Thymus (tissue), 11 donors: ENCODE measurements around the gene MBOAT1. TPM values are rescaled to one million over a fixed set of nuclear protein-coding genes. Genes with fewer than 3 reads are reported as not detected.
"Not testable (repeated sequence)": the region's sequence is repeated elsewhere in the genome, so short reads cannot be mapped to it uniquely, and the experiment has no call there.

Experiments
- DNase-seq, 9 donors: peaks; one replicate each; pipeline ENCODE4 v3.0.0-alpha.2; 2013; ENCODE audit warnings: low spot score in 9 of 9, low read depth in 6 of 9, missing footprints in 1 of 9
- H3K27ac ChIP-seq, 2 donors: one replicate each; pipeline ENCODE4 v1.5.1; 2013; ENCODE audit warnings: control low read depth in 1 of 2, low read depth in 1 of 2, low read length in 1 of 2, mild to moderate bottlenecking in 1 of 2, moderate library complexity in 1 of 2
- H3K27me3 ChIP-seq, 2 donors: one replicate each; pipeline ENCODE4 v1.5.1; 2013; ENCODE audit warnings: low read length in 1 of 2; ENCODE audit not compliant: control insufficient read depth in 2 of 2, insufficient read depth in 1 of 2
- H3K36me3 ChIP-seq, 2 donors: one replicate each; pipeline ENCODE4 v1.5.1; 2013; ENCODE audit warnings: low read length in 1 of 2, mild to moderate bottlenecking in 1 of 2, moderate library complexity in 1 of 2; ENCODE audit not compliant: control insufficient read depth in 2 of 2, insufficient read depth in 2 of 2
- H3K4me1 ChIP-seq, 2 donors: one replicate each; pipeline ENCODE4 v1.5.1; 2013; ENCODE audit warnings: low read length in 2 of 2; ENCODE audit not compliant: control insufficient read depth in 2 of 2, insufficient read depth in 2 of 2
- H3K4me3 ChIP-seq, 2 donors: one replicate each; pipeline ENCODE4 v1.5.1; 2013; ENCODE audit warnings: low read length in 2 of 2, control low read depth in 1 of 2, mild to moderate bottlenecking in 1 of 2
- H3K9me3 ChIP-seq, 2 donors: one replicate each; pipeline ENCODE4 v1.5.1; 2013; ENCODE audit warnings: low read length in 1 of 2, mild to moderate bottlenecking in 1 of 2; ENCODE audit not compliant: control insufficient read depth in 2 of 2, insufficient read depth in 1 of 2
- WGBS: extraction: QIAGEN DNeasy Blood & Tissue Kit; methylation state at CpG from one replicate; pipeline ENCODE4 v1.1.7; 2013; 5-methylcytosine and 5-hydroxymethylcytosine counted together
- polyA plus RNA-seq: library from polyadenylated mRNA; stranded (reverse); fragments of 200-250 nt; gene quantifications from one replicate; pipeline ENCODE4 v1.2.3, GENCODE V29; 2013
- total RNA-seq: library from RNA; stranded (reverse); fragments of 120-200 nt; gene quantifications from one replicate; pipeline ENCODE4 v1.2.4, GENCODE V29; 2013
- donor health status: healthy.

The MBOAT1 gene
- total and polyA plus RNA-seq, 2 donors: 2.3 to 4.7 TPM

DNA sequence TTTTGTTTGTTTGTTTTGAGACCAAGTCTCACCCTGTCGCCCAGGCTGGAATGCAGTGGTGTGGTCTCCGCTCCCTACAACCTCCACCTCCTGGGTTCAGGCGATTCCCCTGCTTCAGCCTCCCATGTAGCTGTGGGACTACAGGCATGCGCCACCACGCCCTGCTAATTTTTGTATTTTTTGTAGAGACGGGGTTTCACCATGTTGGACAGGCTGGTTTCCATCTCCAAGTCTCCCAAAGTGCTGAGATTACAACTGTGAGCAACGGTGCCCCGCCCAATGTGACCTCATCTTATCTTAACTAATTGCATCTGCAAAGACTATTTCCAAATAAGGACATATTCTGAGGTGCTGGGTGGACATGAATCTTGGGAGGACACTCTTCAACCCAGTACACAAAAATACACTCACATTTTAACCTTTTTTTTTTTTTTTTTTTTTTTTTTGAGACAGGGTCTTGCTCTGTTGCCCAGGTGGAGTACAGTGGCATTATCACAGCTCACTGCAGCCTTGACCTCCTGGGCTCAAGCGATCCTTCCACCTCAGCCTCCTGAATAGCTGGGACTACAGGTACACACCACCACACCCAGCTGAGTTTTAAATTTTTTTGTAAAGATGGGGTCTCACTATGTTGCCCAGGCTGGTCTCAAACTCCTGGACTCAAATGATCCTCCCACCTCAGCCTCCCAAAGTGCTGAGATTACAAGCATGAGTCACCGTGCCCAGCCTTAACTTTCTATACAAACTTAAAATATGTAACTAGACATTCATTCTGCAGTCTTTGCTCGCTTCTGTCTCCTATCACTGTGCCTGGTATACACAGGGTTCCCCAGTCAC, 72.9 kb downstream of the MBOAT1 start:
- H3K36me3 ChIP-seq, H3K9me3 ChIP-seq, H3K27ac ChIP-seq, H3K4me3 ChIP-seq, H3K27me3 ChIP-seq, H3K4me1 ChIP-seq, DNase-seq: not testable (repeated sequence)
- WGBS: 98% methylated on average over 11 of the region's 11 CpGs

DNA sequence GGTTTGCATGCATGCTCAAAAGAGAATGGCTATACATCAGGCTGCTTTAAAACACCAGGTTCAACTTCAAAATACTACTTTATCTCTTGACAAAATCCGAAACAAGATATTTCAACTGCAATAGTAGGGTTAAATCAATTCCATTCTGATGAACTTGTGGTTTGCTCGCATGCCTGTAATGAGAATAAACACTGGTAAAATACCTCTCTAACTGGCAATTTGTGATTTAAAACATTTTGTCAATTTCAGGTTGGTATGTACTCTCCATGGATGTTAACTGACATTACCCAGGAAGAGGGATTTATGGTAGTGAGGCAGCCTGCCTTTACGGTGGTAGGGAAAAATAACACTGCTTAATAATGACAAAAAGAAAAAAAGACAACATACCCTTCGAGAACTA, 74.4 kb downstream of the MBOAT1 start:
- H3K27me3 ChIP-seq: no peaks in the 10 kb centered on the region
- no peak overlapping the region for H3K4me3 ChIP-seq
- no peak for DNase-seq
- H3K4me1 ChIP-seq: no peaks in the 10 kb centered on the region
- WGBS: 95% methylated on average over 4 of the region's 4 CpGs
- no peak overlapping the region for H3K27ac ChIP-seq
- H3K9me3 ChIP-seq: no peaks in the 10 kb centered on the region
- H3K36me3 ChIP-seq: no peaks in the 10 kb centered on the region

GRCh38 chr6:20137240-20137639, 75.0 kb downstream of the MBOAT1 start:
- H3K27me3 ChIP-seq: no peaks in the 10 kb centered on the region
- H3K4me3 ChIP-seq: no peak overlapping the region
- 45% methylated on average over 3 of the region's 3 CpGs for WGBS
- DNase-seq: no peak
- H3K9me3 ChIP-seq: no peaks in the 10 kb centered on the region
- no peaks in the 10 kb centered on the region for H3K36me3 ChIP-seq
- no peak overlapping the region for H3K27ac ChIP-seq
- H3K4me1 ChIP-seq: no peaks in the 10 kb centered on the region

DNA sequence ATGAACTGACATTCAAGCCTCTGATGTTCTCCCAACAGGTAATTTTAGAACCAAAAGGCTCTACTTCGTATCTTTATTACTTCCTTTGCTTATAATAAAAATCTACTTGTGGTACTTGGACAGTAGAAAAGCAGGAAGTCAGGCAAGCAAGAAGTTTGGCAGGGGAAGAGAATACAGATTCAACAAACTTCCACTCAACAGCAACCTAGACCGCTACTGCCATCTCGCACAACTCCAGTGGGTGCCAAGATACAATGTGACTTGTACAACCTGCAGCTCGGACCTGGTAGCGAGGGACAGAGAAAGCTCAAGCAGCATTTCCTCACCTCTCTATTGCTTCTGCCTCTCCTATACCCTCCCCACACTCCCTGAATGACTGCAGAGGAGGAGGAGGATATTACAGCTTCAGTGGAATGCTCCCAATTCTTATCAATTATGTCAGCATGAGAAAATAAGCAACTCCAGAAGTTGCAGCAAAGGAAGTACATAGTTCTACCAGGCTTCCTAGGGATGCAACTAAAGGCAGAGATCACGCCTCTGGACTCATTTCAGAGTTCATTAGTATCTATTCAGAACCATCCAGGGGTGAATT, 76.5 kb downstream of the MBOAT1 start:
- H3K27ac ChIP-seq: no peak overlapping the region
- 91% methylated on average over 6 of the region's 6 CpGs for WGBS
- H3K36me3 ChIP-seq: no peaks in the 10 kb centered on the region
- no peaks in the 10 kb centered on the region for H3K9me3 ChIP-seq
- H3K27me3 ChIP-seq: no peaks in the 10 kb centered on the region
- no peak for DNase-seq
- no peaks in the 10 kb centered on the region for H3K4me1 ChIP-seq
- no peak overlapping the region for H3K4me3 ChIP-seq

DNA sequence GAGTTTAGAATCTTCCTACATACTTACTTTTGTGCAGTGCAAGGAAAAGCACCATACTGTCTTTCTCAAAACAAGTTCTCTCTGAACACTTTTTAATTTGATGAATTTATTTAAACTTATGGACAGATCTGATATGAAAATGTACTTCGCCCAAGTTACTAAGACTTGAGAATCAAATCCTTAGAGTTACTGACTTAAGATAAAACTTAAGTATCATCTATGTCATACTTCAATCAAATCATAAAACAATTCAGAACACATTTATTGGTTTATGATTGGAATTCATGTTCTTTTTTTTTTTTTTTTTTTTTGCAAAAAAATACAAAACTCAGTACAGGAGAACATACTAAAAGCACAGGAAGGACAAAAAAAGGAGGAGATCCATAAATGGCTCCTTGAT, 77.7 kb downstream of the MBOAT1 start:
- Histone ChIP-seq H3K4me1 (no peaks in the 10 kb centered on the region), H3K27ac (no peak overlapping the region)
- 100% methylated on average over 1 of the region's 1 CpG for WGBS

GRCh38 chr6:20129290-20130088, 82.8 kb downstream of the MBOAT1 start:
- H3K27ac ChIP-seq: no peak overlapping the region
- no peaks in the 10 kb centered on the region for H3K36me3 ChIP-seq
- no peak for DNase-seq
- H3K4me1 ChIP-seq: no peaks in the 10 kb centered on the region
- no peaks in the 10 kb centered on the region for H3K27me3 ChIP-seq
- H3K9me3 ChIP-seq: no peaks in the 10 kb centered on the region
- WGBS: 95% methylated on average over 7 of the region's 7 CpGs
- H3K4me3 ChIP-seq: no peak overlapping the region

More for the DNA sequence above, 77.7 kb downstream of the MBOAT1 start:
- Histone ChIP-seq H3K9me3 (no peaks in the 10 kb centered on the region), H3K4me3 (no peak overlapping the region), H3K27me3 (no peaks in the 10 kb centered on the region), H3K36me3 (no peaks in the 10 kb centered on the region)
- DNase-seq: no peak

DNA sequence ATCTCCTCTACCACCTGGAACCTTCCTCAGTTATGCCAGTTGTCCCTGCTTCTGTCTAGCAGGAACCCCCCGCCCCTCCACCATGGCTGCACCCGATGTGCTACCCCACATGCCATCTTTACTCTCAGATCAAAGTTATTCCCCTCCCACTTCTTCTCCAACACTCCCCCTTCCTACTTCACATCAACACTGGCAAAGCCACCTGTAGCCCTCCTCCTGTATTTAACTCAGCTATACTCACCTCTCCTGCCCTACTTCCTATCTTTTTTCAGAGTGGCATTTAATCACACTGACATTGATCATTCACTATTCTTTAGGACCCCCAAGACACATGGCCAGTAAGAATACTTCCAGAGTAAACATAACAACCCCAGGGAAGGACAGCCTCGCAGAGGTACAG, 84.3 kb downstream of the MBOAT1 start:
- 96% methylated on average over 3 of the region's 3 CpGs for WGBS
- no peaks in the 10 kb centered on the region for H3K36me3 ChIP-seq
- DNase-seq: no peak
- H3K4me3 ChIP-seq: no peak overlapping the region
- no peaks in the 10 kb centered on the region for H3K4me1 ChIP-seq
- no peaks in the 10 kb centered on the region for H3K27me3 ChIP-seq
- H3K27ac ChIP-seq: no peak overlapping the region
- H3K9me3 ChIP-seq: no peaks in the 10 kb centered on the region

DNA sequence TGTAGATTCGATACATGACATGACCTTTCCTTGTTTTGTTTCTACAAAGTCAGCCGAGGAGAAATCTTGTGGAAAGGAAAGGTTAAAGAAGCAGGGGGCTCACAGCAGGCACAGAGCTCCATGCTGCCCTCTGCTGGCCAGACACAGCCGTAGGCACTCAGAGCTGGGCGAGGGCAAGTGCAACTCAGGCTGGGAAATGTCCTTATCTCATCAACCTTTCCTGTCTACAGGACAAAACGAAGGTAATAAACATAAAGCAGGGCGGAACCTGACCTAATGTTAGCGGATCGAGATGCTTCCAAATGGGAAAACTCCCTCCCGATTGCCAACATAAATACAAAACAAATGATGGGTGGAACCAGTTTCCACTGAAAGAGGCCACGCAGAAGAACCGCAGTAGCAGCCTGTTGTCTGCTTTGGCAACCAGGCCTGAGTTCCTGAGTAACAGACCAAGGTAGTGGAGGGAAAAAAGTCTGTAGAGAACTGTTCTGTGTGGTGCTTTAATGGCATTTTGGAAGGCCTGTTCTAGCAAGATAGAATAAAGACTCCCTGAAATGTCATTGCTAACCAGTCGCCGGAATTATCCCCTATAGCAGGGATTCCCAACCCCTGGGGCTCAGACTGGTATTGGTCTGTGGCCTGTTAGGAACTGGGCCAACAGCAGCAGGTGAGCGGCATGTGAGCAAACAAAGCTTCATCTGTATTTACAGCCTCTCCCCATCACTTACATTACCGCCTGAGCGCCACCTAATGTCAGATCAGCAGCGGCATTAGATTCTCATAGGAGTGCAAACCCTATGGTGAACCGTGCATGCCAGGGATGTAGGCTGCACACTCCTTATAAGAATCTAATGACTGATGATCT, 85.2 kb downstream of the MBOAT1 start:
- DNase-seq: peak; percentile 31 to 73 (median 42)
- Histone ChIP-seq H3K9me3 (no peaks in the 10 kb centered on the region), H3K27ac (peak overlapping the region in 1 of 2 donors; percentile 26), H3K4me3 (no peak overlapping the region), H3K27me3 (no peaks in the 10 kb centered on the region), H3K36me3 (no peaks in the 10 kb centered on the region), H3K4me1 (no peaks in the 10 kb centered on the region)
- WGBS: 60% methylated on average over 18 of the region's 18 CpGs
